Activated CD4-positive, alpha-beta T cell treated with anti-CD3 and anti-CD28 coated beads for 24 hours (primary cell): ENCODE data around the gene PPIE.
"Not testable (repeated sequence)": the region's sequence is repeated elsewhere in the genome, so short reads cannot be mapped to it uniquely, and the experiment has no call there.

ENCODE experiments used
- DNase-seq, 2 donors: peaks; one replicate each; pipeline ENCODE4 v3.0.0-alpha.2; 2020; ENCODE audit warnings: low read depth in 2 of 2

Gene PPIE

GRCh38 chr1:39777896-39778295 lies 39.2 kb downstream of the PPIE start:
- DNase-seq, result not testable (repeated sequence)

DNA sequence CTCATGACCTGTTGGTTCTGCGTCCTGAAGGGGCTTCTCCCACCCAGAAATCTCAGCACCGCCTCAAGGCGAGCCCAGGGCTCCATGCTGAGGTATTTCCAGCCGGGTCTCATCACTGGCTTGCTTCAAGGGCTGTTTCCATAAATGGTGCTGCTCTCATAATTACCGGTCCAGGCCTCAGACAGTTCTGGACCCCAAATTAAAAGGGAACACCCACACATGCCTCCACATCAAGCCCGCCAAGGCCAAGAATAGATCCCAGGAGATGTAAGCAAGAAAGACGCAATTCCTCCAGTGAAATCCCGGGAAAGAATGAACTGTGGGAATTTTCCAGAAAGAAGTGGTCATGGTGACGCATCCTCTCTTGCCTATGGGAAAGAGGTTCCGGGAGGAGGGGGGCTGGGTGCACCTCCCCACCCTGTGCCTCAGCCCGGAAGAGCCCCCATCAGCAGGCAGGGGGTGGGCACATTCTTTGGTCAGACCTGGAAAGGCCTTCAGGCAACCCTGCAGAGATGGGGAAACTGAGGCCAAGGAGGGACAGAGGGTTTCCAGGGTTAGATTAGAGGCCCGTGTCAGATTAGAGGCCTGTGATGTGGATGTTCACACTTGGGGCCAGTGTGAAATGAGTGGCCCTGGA lies 39.9 kb downstream of the PPIE start:
- not testable (repeated sequence) for DNase-seq

GRCh38 chr1:39779137-39779536 lies 40.5 kb downstream of the PPIE start:
- DNase-seq, result no peak

- DNase-seq, result no peak
These were observed 41.1 kb downstream of the PPIE start for GRCh38 chr1:39779821-39780220.

GRCh38 chr1:39781349-39781715 lies 42.6 kb downstream of the PPIE start:
- no peak for DNase-seq

- no peak for DNase-seq
These were observed 43.4 kb downstream of the PPIE start for GRCh38 chr1:39782103-39782502.

DNA sequence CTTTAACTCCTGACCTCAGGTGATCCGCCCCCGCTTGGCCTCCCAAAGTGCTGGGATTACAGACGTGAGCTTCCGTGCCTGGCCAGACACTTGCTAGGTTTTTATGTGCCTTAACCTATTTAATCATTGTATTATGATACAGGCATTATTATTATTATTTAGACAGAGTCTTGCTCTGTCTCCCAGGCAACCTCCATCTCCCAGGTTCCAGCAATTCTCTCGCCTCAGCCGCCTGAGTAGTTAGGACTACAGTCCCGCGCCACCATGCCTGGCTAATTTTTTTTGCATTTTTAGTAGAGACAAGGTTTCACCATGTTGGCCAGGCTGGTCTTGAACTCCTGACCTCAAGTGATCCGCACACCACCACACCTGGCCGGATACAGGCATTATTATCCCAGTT lies 44.0 kb downstream of the PPIE start:
- not testable (repeated sequence) for DNase-seq

GRCh38 chr1:39786303-39787107 lies 47.8 kb downstream of the PPIE start:
- DNase-seq, result not testable (repeated sequence)

GRCh38 chr1:39787108-39787375 lies 48.4 kb downstream of the PPIE start:
- DNase-seq, result not testable (repeated sequence)

- DNase-seq, result no peak
These were observed 48.8 kb downstream of the PPIE start for GRCh38 chr1:39787468-39787867.

GRCh38 chr1:39787964-39788363 lies 49.3 kb downstream of the PPIE start:
- DNase-seq, result not testable (repeated sequence)

DNA sequence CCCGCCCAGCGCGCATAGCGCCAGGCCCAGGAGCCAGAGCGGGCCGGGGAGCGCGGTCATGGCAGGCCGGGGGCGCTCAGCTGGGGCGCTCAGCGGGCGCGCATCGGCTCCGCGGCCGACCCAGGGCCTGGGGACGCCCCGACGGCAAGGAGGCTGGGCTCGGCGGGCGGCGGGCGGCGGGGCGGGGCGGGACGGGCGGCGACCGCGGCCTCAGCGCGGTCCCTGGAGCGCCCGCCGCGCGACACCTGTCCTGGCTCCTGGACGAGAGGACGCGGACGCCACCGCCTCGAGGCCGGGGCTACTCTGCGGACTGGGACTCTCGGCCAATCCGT lies 49.7 kb downstream of the PPIE start:
- DNase-seq, result no peak

DNA sequence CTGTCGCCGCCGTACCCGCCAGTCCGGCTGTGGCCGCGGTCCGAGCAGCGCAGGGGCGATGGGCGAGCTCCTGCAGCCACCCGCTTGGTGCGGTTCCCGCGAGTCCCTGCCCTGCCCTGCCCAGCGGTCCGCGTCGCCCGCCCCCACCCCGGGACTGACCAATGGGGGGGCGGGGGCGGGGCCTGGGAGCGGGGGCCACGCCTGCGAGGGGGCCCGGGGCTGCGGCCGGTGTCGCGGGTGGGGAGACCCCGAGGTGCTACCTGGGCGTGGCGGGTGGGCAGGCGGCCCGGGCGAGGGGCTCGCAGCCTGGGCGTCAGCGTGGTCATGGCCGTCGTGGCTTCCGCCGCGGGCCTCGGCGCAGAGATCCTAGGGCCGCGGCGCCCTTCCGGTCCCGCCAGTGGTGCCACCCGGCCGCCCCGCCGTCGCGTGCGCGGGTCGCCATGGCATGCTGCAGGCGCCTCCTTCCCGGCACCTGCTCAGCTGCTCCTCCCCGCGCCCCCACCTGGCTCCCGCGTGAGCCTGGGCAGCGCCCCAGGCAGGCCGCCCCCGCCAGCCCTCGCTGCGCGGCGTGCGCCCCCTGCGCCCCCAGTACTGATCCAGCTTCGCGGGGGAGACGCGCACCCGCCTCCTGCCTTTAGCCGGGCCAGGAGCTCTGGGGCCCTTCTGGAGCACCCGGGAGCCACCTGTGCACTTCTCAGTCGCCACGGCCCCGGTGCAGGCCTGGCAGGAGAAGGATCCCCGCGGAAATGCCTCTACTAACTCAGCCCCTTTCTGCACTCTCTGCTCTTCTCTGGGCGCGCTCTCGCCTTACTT lies 50.3 kb downstream of the PPIE start, which contains the start of gene BMP8B:
Gene BMP8B, minus strand, starts transcription at position 108 of the 813 bp plus-strand sequence. CDS start 380 bp downstream, outside the sequence.
- peak in 1 of 2 donors; percentile 21 for DNase-seq

DNA sequence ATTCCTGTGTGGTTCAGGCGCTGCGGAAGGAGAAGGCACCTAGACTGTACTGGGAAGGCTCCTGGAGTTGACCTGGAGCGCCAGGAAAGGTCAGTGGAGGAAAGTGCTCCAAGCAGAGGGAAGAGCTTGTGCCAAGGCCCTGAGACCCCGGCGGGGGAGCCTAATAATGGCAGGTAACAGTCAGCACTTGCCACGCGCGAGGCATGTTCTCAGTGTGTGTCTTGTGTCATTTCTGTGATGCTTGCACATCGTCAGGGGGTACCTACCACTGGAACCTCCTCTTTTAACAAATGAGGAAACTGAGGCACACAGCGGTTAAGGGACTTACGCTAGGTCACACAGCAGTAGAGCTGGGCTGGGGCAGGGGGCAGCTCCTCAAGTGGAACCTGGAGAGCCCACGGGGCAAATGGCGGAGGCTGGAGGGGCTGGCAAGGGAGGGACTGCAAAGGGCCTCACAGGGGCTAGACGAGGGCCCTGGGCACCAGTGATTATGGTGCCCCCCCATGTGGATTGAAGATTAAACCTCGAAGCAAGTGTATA lies 51.0 kb downstream of the PPIE start:
- no peak for DNase-seq

DNA sequence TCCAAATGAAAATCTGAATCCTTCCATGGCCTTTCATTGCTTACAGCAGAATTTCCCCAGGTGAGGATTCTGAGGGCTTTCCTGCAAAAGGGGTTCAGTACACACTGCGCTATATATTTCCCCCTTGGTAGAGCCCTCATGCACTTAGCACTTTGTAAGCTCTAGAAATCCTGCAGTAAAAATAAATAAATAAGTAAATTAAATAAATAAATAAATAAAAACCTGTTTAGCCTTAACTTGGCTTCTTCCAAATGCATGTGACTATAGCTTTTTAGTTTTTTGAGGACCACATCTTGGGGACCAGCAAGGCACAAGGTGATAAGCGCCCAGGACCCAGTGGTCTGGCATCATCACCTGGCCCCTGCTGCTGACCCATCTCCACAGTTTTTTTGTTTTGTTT lies 53.2 kb downstream of the PPIE start:
- no peak for DNase-seq

DNA sequence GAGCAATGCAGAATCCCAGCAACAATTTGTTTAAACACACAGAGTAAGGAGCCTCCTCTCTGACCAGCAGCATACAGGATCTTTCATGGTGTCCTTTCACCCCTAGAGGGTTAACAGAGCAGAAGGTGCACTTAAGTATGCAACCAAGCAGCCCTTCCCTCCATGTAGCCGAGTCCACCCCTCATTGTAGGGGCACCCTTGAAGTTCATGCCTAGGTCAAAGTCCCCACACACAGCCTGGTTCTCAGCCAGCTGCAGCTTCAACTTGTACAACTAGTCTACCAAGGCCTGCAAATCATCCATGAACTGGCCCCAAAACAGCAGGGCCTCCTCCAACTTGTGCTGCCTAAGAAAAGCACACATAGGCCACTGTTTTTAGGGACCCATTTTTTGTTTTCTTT lies 57.0 kb downstream of the PPIE start:
- no peak for DNase-seq

- peak; percentile 76 to 78 for DNase-seq
These were observed 60.4 kb downstream of the PPIE start for GRCh38 chr1:39798859-39799769.

DNA sequence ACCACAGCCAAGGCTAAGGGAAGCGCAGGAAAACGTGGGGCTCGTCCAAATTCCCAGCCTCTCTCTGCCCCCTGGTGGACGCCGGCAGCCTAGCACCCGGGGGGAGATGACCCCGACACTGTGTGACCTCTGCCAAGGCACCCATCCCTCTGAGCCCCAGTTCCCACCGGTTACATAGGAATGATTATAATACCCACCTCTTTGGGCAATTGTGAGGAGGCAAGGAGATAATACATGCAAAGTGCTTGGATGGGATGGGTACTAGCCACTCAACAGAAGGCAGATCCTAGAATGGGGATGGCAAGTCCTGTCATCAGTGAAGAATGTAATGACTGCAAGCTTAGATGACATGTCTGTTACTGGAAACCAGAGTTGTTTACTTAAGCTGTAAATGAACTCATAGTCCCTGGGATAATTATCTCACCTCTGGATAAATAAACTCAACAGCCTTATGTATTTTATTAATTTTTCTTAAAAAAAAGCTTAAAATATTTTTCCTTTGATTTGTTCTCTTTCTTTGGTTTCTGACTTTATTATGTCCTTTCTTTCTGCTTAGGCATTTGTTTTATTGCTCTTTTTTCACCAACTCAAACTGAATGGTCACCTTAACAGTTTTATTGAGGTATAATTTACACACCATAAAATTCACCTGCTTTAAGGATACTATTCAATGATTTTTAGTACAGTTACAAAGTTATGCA lies 61.2 kb downstream of the PPIE start:
- peak; percentile 63 for DNase-seq

GRCh38 chr1:39800471-39800835 lies 61.8 kb downstream of the PPIE start:
- DNase-seq, result no peak

DNA sequence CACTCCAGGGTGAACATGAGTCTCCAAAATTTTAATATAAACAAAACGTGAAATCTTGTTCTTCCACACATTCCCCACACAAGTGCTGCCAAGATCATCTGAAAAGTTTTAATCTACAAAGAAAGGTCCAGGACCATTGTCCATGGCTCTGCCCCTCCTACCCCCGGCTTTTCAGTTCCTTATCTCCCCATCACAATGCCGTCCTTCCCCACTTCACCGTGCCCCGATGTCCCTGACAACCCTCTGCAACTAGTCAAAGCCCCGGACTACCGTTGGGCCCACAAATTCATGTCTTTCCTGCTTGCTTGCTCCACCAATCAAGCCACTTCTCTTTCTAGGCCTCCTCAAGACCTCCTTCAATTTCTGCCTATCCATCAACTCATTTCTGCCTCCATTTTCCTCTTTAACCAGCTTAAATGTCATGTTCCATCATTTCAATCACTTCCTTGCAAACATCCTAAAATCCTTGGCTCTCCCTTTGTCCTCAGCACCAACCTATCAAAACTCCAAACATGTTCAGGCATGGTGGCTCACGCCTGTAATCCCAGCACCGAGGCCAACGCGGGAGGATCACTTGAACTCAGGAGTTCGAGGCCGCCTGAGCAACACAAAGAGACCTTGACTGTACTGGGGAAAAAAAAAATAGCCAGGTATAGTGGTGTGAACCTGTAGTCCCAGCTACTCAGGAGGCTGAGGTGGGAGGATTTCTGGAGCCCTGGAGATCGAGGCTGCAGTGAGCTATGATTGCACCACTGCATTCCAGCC lies 64.0 kb downstream of the PPIE start:
- DNase-seq, result no peak
